ENCODE measurements around the gene ZNF215. TPM values are rescaled to one million over a fixed set of nuclear protein-coding genes. Genes with fewer than 3 reads are reported as not detected.

Gene ZNF215
- total RNA-seq, 1 experiment from 2014 or later: 12.8 TPM

- Histone ChIP-seq H3K27ac (ENCODE audit: low read length) (peak overlapping the region; percentile 90), H3K9me3 (ENCODE audit: control insufficient read depth, insufficient read depth, low read depth, low read length) (no peaks in the 10 kb centered on the region), H3K27me3 (ENCODE audit: control insufficient read depth, insufficient read depth, low read length) (no peaks in the 10 kb centered on the region), H3K4me1 (ENCODE audit: control insufficient read depth, insufficient read depth, low read length) (peaks cover 14% of the 10 kb centered on the region), H3K36me3 (ENCODE audit: control insufficient read depth, insufficient read depth, low read length) (peaks cover 3% of the 10 kb centered on the region; the same call in 1 of the 2 replicates), H3K4me3 (ENCODE audit: low read depth in 2 of 2, low read length in 2 of 2) (peak overlapping the region; percentile 86 to 96)
- intact Hi-C loops (cut with micrococcal nuclease; ENCODE audit: unreplicated experiment): no loop called here
- DNase-seq (ENCODE audit: low read depth, low spot score) (peak; percentile 8), ATAC-seq (no peak; the same call in 1 of the 2 replicates)
- POLR2A ChIA-PET: interaction anchor here (0.6 kb wide), 1 partner anchor 446 kb away, joined by 3 read pairs; the partner anchor contains the start of genes ARFIP2 and TIMM10B
- BruUV-seq (replicated peaks): no TSS peak
- in situ Hi-C loops (cut with HindIII; ENCODE audit: low pct_unique_long_range_greater_than_20kb, low sequenced_read_pairs): no loop called here
- TF ChIP-seq SIN3A (IDR thresholded peaks at IDR 0.05; ENCODE audit: borderline replicate concordance, insufficient read depth, low read depth, low read length) (no peak), TCF7L2 (IDR thresholded peaks at IDR 0.05; ENCODE audit: low read depth, low read length) (no peak), CTCF (IDR thresholded peaks at IDR 0.05) (no peak), POLR2AphosphoS5 (IDR thresholded peaks at IDR 0.05; ENCODE audit: low read depth, low read length) (no peak), REST (IDR thresholded peaks at IDR 0.05; ENCODE audit: insufficient read depth in 1 of 2, low read depth in 2 of 2, low read length in 1 of 2) (no peak)
- CTCF ChIA-PET: interaction anchor here (1.2 kb wide), 1 partner anchor 115 kb away, joined by 4 read pairs; no protein-coding TSS in a partner anchor
Measured at GRCh38 chr11:6927030-6927617, 898 bp downstream of the ZNF215 start.

GRCh38 chr11:6928916-6929315, 2.7 kb downstream of the ZNF215 start:
- DNase-seq (ENCODE audit: low read depth, low spot score) (no peak), ATAC-seq (no peak)
- H3K27me3 ChIP-seq (ENCODE audit: control insufficient read depth, insufficient read depth, low read length): no peaks in the 10 kb centered on the region
- no peaks in the 10 kb centered on the region for H3K9me3 ChIP-seq (ENCODE audit: control insufficient read depth, insufficient read depth, low read depth, low read length)
- intact Hi-C loops (cut with micrococcal nuclease; ENCODE audit: unreplicated experiment) (no loop called here), in situ Hi-C loops (cut with HindIII; ENCODE audit: low pct_unique_long_range_greater_than_20kb, low sequenced_read_pairs) (no loop called here)
- CTCF ChIA-PET: no interaction called here
- H3K4me1 ChIP-seq (ENCODE audit: control insufficient read depth, insufficient read depth, low read length): peaks cover 14% of the 10 kb centered on the region
- TF ChIP-seq CTCF (IDR thresholded peaks at IDR 0.05): no peak
- no peak for TF ChIP-seq POLR2AphosphoS5 (IDR thresholded peaks at IDR 0.05; ENCODE audit: low read depth, low read length)
- no peak for TF ChIP-seq SIN3A (IDR thresholded peaks at IDR 0.05; ENCODE audit: borderline replicate concordance, insufficient read depth, low read depth, low read length)
- no peak for TF ChIP-seq REST (IDR thresholded peaks at IDR 0.05; ENCODE audit: insufficient read depth in 1 of 2, low read depth in 2 of 2, low read length in 1 of 2)
- TF ChIP-seq TCF7L2 (IDR thresholded peaks at IDR 0.05; ENCODE audit: low read depth, low read length): no peak
- H3K36me3 ChIP-seq (ENCODE audit: control insufficient read depth, insufficient read depth, low read length): peaks cover 3% of the 10 kb centered on the region; the same call in 1 of the 2 replicates
- H3K27ac ChIP-seq (ENCODE audit: low read length): no peak overlapping the region
- BruUV-seq (replicated peaks): no TSS peak
- no peak overlapping the region for H3K4me3 ChIP-seq (ENCODE audit: low read depth in 2 of 2, low read length in 2 of 2)
- POLR2A ChIA-PET: interaction anchor here (0.6 kb wide), 1 partner anchor 88 kb away, joined by 6 read pairs; no protein-coding TSS in a partner anchor
